Retina (tissue), 1 donor: ENCODE measurements around the gene IFNGR2.
"Not testable (repeated sequence)": the region's sequence is repeated elsewhere in the genome, so short reads cannot be mapped to it uniquely, and the experiment has no call there.

Experiments
- DNase-seq: peaks from one replicate; pipeline ENCODE4 v3.0.0-alpha.2; 2016

The IFNGR2 gene

GRCh38 chr21:33403786-33404585, 773 bp downstream of the IFNGR2 start:
- peak; percentile 84 for DNase-seq

- DNase-seq, result no peak
These were observed 3.3 kb downstream of the IFNGR2 start for GRCh38 chr21:33406493-33406892.

- DNase-seq, result no peak
These were observed 8.8 kb downstream of the IFNGR2 start for GRCh38 chr21:33411949-33412430.

GRCh38 chr21:33412439-33412831, 9.2 kb downstream of the IFNGR2 start:
- DNase-seq, result not testable (repeated sequence)

DNA sequence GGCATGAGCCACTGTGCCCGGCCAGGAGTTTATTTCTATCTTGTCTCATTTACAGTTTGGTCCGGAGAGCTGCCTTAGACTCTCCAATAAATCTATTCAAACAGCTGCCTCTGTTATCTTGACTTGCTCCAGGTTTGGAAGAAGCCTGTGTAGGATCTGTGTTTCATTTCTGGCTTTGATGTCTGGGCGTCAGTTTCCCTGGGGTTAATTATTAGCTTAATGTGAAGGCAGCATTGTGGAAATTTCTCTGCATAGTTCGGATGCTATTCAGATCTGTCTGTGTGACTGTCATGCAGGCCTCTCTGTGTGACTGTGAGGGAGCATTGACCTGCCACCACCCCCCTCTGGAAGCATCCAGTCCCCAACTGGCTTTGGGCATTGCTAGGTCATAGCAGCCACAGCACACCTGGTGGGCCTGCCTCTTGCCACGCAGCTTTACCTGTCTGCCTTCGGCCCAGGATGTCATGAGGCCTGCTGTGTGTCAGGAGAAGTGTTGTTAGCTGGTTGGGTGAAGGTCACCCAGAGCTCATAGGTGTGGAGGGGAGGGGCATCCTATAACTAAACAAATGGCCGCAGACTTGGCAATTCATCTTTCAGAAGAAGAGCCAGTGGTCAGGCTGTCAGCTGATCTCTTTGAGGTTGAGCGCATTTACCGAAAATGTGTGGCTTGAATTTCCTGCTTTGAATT, 9.8 kb downstream of the IFNGR2 start:
- DNase-seq, result no peak

DNA sequence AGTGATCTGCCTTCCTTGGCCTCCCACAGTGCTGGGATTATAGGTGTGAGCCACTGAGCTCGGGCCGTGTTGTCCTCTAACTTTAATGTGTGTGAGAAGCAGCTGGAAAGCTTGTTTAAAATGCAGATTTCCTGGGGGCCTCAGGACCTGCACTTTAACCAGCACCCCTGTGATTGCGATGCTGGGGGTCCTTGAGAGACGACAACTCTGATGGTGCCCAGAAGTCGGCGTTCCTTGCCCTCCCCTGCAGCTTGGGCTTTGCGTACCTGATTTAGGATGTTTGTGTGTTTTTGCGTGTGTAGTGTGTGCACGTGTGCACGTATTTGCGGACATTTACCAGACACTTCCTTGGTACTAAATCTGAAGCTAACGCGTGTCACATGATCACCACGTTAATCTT, 10.9 kb downstream of the IFNGR2 start:
- no peak for DNase-seq

DNA sequence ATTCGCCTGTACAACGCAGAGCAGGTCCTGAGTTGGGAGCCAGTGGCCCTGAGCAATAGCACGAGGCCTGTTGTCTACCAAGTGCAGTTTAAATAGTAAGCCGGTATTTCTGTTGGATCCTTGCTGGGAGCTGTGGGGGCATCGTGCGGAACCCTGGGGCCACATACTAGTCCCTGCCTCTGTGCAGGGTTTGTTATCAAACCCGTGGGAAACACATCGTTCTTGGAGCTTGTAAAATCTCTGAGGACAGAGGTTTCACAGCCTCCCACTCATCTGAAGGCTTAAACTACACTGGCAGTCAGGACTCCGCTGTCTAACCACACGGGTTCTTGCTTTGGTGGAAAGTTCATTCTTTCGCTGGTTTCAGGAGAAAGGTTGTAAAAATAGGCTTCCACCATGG, 11.7 kb downstream of the IFNGR2 start:
- no peak for DNase-seq

GRCh38 chr21:33418691-33419090, 15.5 kb downstream of the IFNGR2 start:
- no peak for DNase-seq

- DNase-seq, result no peak
These were observed 16.4 kb downstream of the IFNGR2 start for GRCh38 chr21:33419538-33420123.

- no peak for DNase-seq
These were observed 18.6 kb downstream of the IFNGR2 start for GRCh38 chr21:33421713-33422393.

- no peak for DNase-seq
These were observed 21.0 kb downstream of the IFNGR2 start for GRCh38 chr21:33424214-33424613.

DNA sequence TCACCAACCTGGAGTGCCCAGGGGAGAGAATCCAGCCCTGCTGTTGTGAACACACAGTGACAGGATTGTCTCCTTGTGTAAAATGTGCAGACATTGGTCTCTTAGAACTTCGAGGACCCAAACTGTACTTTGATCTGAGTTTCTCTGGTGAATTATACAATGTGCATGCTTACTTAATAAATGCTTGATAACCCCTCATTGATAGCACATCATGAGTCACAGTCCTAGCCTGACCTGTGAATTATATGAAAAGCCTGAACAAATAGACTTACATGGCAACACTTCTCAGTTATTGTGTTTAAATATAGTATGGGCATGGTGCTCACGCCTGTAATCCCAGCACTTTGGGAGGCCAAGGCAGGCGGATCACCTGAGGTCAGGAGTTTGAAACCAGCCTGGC, 22.6 kb downstream of the IFNGR2 start:
- DNase-seq, result no peak

GRCh38 chr21:33427051-33427450, 23.8 kb downstream of the IFNGR2 start:
- no peak for DNase-seq

DNA sequence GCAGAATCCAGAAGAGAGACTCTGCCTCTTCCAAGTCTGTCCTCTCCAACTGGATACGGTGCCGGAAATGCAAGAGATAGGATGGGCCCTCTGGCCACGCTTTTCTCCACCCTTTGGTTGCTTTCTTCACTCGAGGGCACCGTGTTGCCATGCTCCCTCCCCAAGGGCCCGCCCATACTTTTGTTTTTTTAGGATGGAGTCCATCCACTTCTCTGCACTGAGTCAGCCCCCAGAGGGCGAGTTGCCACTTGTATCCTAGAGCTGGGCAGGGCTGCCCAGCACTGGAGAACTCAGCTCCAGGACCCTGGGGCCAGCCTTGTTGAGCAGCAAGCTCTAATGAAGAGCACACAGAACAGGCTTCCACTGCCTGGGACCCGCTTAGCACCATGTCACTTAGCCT, 25.5 kb downstream of the IFNGR2 start:
- no peak for DNase-seq

DNA sequence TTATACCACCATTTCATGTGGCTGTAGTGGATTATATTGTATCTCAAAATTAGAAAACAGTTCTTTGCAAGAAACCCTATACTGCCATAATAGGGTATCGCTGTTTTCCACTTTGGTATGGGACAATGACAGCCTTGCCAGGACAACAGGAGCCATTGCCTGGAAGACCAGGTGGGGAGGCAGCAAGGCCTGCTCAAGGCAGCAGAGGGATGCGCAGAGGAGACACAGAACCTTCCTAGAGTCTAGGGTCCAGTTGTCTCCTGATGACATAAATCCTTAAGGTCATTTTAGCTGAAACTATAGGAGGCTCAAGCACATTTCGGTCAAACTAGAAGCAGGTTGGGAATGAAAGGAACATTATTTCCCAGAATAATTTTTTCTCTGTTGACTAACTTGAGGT, 27.6 kb downstream of the IFNGR2 start:
- DNase-seq, result no peak

GRCh38 chr21:33432496-33432895, 29.3 kb downstream of the IFNGR2 start:
- DNase-seq, result no peak

- no peak for DNase-seq
These were observed 29.8 kb downstream of the IFNGR2 start for GRCh38 chr21:33433001-33433400.

DNA sequence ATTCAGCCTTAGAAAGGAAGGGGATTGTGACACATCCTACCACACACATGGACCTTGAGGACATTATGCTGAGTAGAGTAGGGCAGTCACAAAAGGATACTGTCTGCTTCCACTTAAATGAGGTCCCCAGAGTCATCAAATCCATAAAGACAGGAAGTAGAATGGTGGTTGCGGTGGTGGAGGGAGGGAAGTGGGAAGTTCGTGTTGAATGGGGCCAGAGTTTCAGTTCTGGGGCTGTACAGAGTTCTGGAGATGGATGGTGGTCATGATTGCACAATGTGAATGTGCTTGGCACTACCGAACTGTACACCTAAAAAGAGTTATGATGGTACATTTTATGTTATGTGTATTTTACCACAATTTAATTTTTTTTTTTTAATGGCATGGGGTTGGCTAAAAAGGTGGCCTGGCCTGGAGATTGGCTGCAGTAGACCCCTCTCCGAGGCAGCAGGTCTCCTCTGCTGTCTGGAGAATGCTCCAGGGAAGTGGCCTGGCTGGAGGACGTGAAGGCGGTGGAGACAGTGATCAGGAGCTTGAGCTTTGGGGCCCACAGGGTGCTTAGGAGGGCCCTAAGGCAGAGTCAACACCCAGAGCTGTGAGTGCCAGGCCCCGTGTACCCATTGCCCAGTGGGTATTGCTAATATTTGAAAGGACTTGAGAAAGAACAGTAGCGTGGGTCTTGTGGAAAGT, 30.4 kb downstream of the IFNGR2 start:
- DNase-seq, result no peak

GRCh38 chr21:33434770-33435360, 31.7 kb downstream of the IFNGR2 start:
- DNase-seq, result no peak

DNA sequence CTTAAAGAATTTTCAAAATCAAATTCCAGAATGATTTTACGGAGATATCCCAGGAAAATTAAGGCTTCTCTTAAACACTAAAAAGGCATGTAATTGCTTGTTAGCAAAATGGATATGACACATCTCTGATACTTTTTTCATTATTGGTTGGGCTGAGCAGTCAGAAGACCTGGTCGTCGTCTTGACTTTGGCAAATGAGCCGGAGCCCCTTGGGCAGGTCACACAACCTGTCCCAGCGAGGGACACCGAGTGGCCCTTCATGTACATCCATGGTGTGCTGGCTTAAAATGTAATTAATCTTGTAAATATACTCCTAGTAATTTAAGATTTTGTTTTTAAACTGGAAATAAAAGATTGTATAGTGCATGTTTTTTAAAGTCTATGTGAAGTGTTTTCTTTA, 33.9 kb downstream of the IFNGR2 start:
- no peak for DNase-seq

- DNase-seq, result no peak
These were observed 38.6 kb downstream of the IFNGR2 start for GRCh38 chr21:33441489-33442477.
